HFF-Myc (cell line): ENCODE data around the gene HAND2.

Source experiments
- DNase-seq: peaks from one replicate; pipeline ENCODE4 v3.0.0-alpha.2; 2011; ENCODE audit warnings: low read depth; ENCODE audit errors: extremely low read depth
- H3K4me3 ChIP-seq: replicated peaks from 2 replicates; pipeline ENCODE4 v1.5.1; 2011; ENCODE audit warnings: low read depth, mild to moderate bottlenecking, control low read depth, low read length
- TF ChIP-seq, protein P1 (sequence below): IDR thresholded peaks from 2 replicates; pipeline ENCODE4 v1.5.1; 2012; ENCODE audit warnings: mild to moderate bottlenecking, low read depth, low read length, control low read depth; ENCODE audit errors: missing control alignments

Gene HAND2

DNA sequence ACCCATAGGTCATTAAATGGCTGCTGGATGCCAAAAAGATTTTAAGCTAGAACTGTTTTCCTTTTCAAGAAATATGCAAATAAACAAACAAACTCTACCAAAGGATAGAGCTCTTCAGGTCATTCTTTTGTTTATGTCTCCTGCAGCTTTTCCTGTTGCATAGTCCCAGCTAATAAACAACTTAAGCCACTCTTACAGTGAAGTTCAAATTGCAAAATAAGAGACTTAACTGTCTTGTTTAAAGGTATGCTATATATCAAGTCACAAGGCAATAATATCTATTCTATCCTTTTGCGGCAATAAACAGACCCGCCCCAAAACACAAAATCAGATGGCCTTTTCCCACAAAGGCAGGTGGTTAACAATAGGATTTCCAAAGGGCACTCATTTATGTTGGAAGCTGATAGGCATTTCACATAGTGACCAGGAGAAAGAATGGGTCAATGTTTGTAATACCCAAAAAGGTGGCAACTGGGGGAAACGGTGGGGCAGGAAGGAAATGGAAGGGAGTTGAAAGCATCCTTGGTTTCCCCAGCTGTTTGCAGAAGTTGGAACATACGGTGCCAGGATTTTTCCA, 15.3 kb downstream of the HAND2 start:
- no peak overlapping the region for H3K4me3 ChIP-seq
- TF ChIP-seq, protein P1, sequence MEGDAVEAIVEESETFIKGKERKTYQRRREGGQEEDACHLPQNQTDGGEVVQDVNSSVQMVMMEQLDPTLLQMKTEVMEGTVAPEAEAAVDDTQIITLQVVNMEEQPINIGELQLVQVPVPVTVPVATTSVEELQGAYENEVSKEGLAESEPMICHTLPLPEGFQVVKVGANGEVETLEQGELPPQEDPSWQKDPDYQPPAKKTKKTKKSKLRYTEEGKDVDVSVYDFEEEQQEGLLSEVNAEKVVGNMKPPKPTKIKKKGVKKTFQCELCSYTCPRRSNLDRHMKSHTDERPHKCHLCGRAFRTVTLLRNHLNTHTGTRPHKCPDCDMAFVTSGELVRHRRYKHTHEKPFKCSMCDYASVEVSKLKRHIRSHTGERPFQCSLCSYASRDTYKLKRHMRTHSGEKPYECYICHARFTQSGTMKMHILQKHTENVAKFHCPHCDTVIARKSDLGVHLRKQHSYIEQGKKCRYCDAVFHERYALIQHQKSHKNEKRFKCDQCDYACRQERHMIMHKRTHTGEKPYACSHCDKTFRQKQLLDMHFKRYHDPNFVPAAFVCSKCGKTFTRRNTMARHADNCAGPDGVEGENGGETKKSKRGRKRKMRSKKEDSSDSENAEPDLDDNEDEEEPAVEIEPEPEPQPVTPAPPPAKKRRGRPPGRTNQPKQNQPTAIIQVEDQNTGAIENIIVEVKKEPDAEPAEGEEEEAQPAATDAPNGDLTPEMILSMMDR = no peak
- no peak for DNase-seq

DNA sequence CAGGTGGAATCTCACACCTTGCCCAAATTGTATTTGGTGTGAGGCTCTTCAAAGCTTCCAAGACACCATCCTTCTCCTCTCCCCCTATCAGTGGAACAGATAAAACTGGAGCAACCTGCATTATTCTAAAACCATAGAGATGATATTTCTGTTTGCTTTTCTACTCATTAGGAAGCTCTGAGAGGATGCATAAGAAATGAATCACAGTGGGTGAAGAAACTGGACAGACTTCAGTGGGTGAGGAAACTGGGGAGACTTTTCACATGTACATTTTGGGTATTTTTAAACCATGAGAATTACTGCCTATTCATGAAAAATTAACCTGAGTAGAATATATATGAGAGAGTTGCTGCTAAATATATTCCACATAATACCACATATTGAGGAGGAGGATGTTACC, 16.4 kb downstream of the HAND2 start:
- no peak overlapping the region for H3K4me3 ChIP-seq
- TF ChIP-seq, protein P1 = no peak
- DNase-seq = no peak

DNA sequence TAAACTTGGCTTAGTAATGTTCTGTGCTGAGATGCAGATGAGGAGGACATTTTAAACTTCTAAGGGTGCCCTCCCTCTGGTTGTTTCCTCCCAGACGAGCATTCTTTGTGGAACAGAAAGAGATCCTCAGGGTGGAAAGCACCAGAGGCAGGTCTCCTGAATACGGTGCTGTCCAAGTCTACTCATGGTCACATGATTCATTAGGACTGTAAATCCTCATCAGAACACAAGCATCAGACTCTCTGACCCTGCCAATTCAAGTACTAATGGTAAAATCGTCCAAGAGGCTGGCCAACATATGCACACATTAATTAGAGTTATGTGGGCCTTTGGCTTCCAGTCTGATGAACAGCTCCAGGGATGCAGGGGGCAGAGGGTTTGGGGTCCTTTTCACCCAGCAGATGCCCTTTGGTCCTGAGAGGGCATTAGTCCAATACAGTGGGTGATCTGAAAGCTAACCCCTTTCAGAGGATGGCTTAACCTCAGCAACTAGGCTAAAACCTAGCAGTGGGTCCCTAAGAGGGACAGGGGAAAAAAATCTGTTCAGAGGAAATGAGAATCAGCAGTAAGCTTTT, 18.2 kb downstream of the HAND2 start:
- TF ChIP-seq, protein P1 = no peak

DNA sequence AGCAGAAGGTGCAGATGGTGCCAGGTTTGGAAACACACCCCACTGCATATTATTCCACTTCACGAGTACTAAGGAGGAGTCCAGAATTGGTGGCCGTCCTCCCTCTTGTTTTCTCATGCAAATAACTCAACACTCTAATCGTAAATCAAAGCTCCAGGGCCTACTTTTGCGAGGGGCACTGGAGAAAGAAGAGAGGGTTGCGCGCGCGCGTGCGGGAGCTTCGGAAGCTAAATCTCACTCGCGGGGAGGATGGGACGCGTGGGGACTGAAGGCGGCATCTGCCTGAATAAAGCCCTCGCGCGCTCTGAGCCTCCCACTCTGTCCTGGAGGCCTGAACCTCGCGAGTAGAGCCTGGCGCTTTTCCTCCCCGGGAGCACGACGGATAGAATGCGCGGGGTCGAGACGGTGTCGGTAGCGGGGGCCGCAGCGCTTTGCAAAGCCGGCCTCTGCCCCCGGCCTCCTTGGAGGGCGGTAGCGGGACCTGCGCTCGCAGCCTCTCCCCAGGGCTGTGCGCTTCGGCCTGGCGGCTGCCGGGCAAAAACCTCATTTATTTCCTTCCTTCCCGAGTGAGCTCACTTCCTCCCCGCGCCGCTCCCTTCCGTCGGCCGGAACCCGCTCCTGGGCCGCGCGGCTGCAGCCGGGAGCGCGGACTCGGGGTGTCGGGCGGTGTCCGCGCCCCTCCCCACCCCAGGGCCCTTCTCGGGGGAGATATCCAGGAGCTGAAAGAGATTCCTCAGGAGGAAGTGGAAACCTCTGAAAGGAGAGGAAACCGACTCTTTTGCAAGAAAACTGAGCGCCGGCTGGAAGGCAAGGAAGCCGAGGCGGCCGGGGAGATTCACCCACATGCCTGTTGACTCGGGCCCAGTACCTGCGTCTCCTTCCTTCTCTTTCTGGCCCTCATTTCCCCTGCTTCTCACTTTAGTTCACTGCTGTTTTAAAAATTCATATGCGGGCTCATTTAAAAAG, 20.7 kb downstream of the HAND2 start:
- TF ChIP-seq, protein P1 = no peak
- no peak for DNase-seq
- peak overlapping the region; percentile 38 for H3K4me3 ChIP-seq

More for the DNA sequence above, 18.2 kb downstream of the HAND2 start:
- DNase-seq = no peak
- H3K4me3 ChIP-seq = no peak overlapping the region

DNA sequence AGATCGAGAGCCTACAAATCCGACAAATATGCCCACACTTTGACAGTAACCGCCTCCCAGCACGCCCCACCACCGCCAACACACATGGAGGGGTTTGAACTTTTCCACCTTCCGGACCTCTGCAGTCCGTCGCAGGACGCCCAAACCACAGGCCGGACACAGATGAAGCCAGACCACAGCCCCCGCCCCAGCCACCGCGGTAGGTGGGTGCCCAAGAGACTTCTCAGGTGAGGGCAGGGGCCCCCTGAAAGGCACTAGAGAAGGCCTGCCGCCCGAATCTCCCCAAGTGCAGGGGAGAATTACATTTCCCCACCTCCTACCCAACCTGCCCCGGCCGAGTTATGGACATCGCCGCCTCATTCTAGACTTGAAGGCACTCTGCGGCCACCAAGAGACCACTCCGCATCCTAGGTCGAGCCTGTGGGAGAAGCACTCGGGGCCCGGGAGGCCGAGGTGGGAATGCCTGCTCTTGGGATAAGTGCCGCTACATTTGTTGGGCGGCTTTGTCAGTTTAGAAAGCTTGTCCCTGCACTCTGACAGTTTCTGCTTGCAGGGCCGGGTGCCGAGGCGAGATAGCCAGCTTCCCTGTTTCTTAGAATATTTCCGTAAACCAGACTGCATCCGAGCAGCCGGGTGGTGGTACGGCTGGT, 21.5 kb downstream of the HAND2 start:
- no peak for DNase-seq
- H3K4me3 ChIP-seq = no peak overlapping the region

More for the DNA sequence above, 21.5 kb downstream of the HAND2 start:
- TF ChIP-seq, protein P1 = no peak
